Neural cell (in vitro differentiated cells): ENCODE data around the gene UBE2D1. TPM values are rescaled to one million over a fixed set of nuclear protein-coding genes. Genes with fewer than 3 reads are reported as not detected.

Source experiments
- H2AFZ ChIP-seq: fragments of 200-600, 300-800 bp; sonication (generic), shearing (Covaris generic); 2 replicates; pipeline ENCODE4 v1.6.0; 2014; ENCODE audit warnings: low read depth, mild to moderate bottlenecking, antibody characterized with exemption, low read length, moderate library complexity
- H3F3A ChIP-seq: fragments of 200-600 bp; shearing (Covaris generic); 2 replicates; pipeline ENCODE4 v1.6.1; 2016; ENCODE audit warnings: mild to moderate bottlenecking, moderate library complexity, mixed read lengths, antibody characterized with exemption, low read length; ENCODE audit not compliant: insufficient read depth, poor library complexity, severe bottlenecking
- H3K27ac ChIP-seq: fragments of 200-600, 300-800 bp; sonication (generic), shearing (Covaris generic); 2 replicates; pipeline ENCODE4 v1.5.1; 2014; ENCODE audit warnings: mild to moderate bottlenecking, low read length, moderate library complexity
- H3K27me3 ChIP-seq: fragments of 300-800, 200-600 bp; sonication (generic), shearing (Covaris generic); 2 replicates; pipeline ENCODE4 v1.6.0; 2014; ENCODE audit warnings: mild to moderate bottlenecking, low read depth, low read length, moderate library complexity; ENCODE audit not compliant: insufficient read depth
- H3K36me3 ChIP-seq: fragments of 300-800, 200-600 bp; sonication (generic), shearing (Covaris generic); 2 replicates; pipeline ENCODE4 v1.5.1; 2014; ENCODE audit warnings: mild to moderate bottlenecking, antibody characterized with exemption, low read length, moderate library complexity; ENCODE audit not compliant: insufficient read depth
- H3K4me2 ChIP-seq: fragments of 300-800, 200-600 bp; sonication (generic), shearing (Covaris generic); 2 replicates; pipeline ENCODE4 v1.6.0; 2014; ENCODE audit warnings: mild to moderate bottlenecking, low read length
- H3K4me3 ChIP-seq: fragments of 300-800, 200-600 bp; sonication (generic), shearing (Covaris generic); 2 replicates; pipeline ENCODE4 v1.5.1; 2014; ENCODE audit warnings: mild to moderate bottlenecking, low read length, moderate library complexity
- H3K79me2 ChIP-seq: fragments of 200-600 bp; shearing (Covaris generic); replicated peaks from 2 replicates; pipeline ENCODE4 v1.6.0; 2014; ENCODE audit warnings: mild to moderate bottlenecking, low read length, moderate library complexity; ENCODE audit not compliant: insufficient read depth
- H3K9ac ChIP-seq: fragments of 300-800, 200-600 bp; sonication (generic), shearing (Covaris generic); 2 replicates; pipeline ENCODE4 v1.6.1; 2016; ENCODE audit warnings: mild to moderate bottlenecking, low read length, mixed read lengths
- H3K9me2 ChIP-seq: fragments of 200-600 bp; shearing (Covaris generic); 2 replicates; pipeline ENCODE4 v1.6.1; 2016; ENCODE audit warnings: mild to moderate bottlenecking, low read length, mixed read lengths; ENCODE audit not compliant: insufficient read depth
- H3K9me3 ChIP-seq: fragments of 200-600, 300-800 bp; sonication (generic), shearing (Covaris generic); 2 replicates; pipeline ENCODE4 v1.6.1; 2016; ENCODE audit warnings: mild to moderate bottlenecking, mixed run types, low read length, moderate library complexity, mixed read lengths
- H4K20me1 ChIP-seq: fragments of 200-600 bp; shearing (Covaris generic); 2 replicates; pipeline ENCODE4 v1.6.1; 2016; ENCODE audit warnings: mild to moderate bottlenecking, mixed run types; ENCODE audit not compliant: insufficient read depth
- CTCF ChIP-seq: fragments of 450-650 bp; IDR thresholded peaks from 2 replicates; pipeline ENCODE4 v1.5.1; 2014; ENCODE audit warnings: antibody characterized with exemption, mild to moderate bottlenecking, moderate library complexity; ENCODE audit not compliant: poor library complexity, severe bottlenecking
- EP300 ChIP-seq: fragments of 450-650 bp; conservative IDR thresholded peaks from 2 replicates; pipeline ENCODE4 v1.6.1; 2014; ENCODE audit warnings: antibody characterized with exemption, mild to moderate bottlenecking, moderate library complexity; ENCODE audit not compliant: poor library complexity, severe bottlenecking
- EZH2 ChIP-seq: fragments of 200-600, 300-800 bp; shearing (Covaris generic), sonication (generic); IDR thresholded peaks from 2 replicates; pipeline ENCODE4 v1.6.1; 2014; ENCODE audit warnings: antibody characterized with exemption, low read length, borderline replicate concordance, mild to moderate bottlenecking; ENCODE audit not compliant: insufficient read depth, poor library complexity, severe bottlenecking
- MXI1 ChIP-seq: fragments of 450-650 bp; conservative IDR thresholded peaks from 2 replicates; pipeline ENCODE4 v1.6.1; 2014; ENCODE audit warnings: antibody characterized with exemption, mild to moderate bottlenecking; ENCODE audit not compliant: poor library complexity, severe bottlenecking
- POLR2AphosphoS5 ChIP-seq: IDR thresholded peaks from 2 replicates; pipeline ENCODE4 v1.6.1; 2012
- RAD21 ChIP-seq: fragments of 450-650 bp; conservative IDR thresholded peaks from 2 replicates; pipeline ENCODE4 v1.6.1; 2014; ENCODE audit warnings: antibody characterized with exemption, mild to moderate bottlenecking, moderate library complexity
- SMC3 ChIP-seq: fragments of 450-650 bp; conservative IDR thresholded peaks from 2 replicates; pipeline ENCODE4 v1.6.1; 2014; ENCODE audit warnings: antibody characterized with exemption, mild to moderate bottlenecking, moderate library complexity; ENCODE audit not compliant: poor library complexity
- TAF1 ChIP-seq: IDR thresholded peaks from 2 replicates; pipeline ENCODE4 v1.6.1; 2012; ENCODE audit warnings: low read depth
- polyA plus RNA-seq: library from polyadenylated mRNA; depleted of rRNA; stranded (reverse); fragments of >200 nt; gene quantifications from 2 replicates; pipeline ENCODE4 v1.2.3, GENCODE V29; 2014
- TF ChIP-seq, protein P1 (sequence below): IDR thresholded peaks from 2 replicates; pipeline ENCODE4 v1.6.1; 2012; ENCODE audit warnings: borderline replicate concordance

The UBE2D1 gene
- polyA plus RNA-seq, 1 donor from 2014 or later = 89.8 TPM

DNA sequence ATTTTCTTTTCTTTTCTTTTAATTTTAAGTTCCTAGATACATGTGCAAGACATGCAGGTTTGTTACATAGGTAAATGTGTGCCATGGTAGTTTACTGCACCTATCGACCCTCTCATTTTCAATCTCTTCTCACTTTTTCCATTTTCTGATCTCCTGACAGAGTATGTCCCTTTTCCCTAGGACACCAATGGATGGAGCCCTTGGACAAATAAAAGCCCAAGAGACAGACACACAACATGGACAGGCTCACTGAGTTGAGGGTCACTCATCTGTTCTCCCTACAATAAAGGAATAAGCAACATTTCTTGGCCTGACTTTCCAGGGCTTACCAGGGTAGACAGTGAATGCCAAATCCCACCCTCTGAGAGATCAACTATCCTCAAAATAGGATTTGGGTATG is 15.2 kb upstream of the UBE2D1 start:
- H2AFZ ChIP-seq = no peak overlapping the region
- H3F3A ChIP-seq = no peaks in the 10 kb centered on the region
- H3K9me3 ChIP-seq = no peaks in the 10 kb centered on the region
- no peaks in the 10 kb centered on the region for H3K79me2 ChIP-seq
- no peak overlapping the region for H3K9ac ChIP-seq
- no peaks in the 10 kb centered on the region for H4K20me1 ChIP-seq
- no peak overlapping the region for H3K27ac ChIP-seq
- H3K4me3 ChIP-seq = no peak overlapping the region
- no peaks in the 10 kb centered on the region for H3K27me3 ChIP-seq
- no peaks in the 10 kb centered on the region for H3K9me2 ChIP-seq
- H3K4me2 ChIP-seq = no peak overlapping the region
- H3K36me3 ChIP-seq = no peaks in the 10 kb centered on the region
- no peak for TF ChIP-seq MXI1
- no peak for TF ChIP-seq EP300
- no peak for TF ChIP-seq TAF1
- TF ChIP-seq SMC3 = no peak
- no peak for TF ChIP-seq EZH2
- TF ChIP-seq, protein P1, sequence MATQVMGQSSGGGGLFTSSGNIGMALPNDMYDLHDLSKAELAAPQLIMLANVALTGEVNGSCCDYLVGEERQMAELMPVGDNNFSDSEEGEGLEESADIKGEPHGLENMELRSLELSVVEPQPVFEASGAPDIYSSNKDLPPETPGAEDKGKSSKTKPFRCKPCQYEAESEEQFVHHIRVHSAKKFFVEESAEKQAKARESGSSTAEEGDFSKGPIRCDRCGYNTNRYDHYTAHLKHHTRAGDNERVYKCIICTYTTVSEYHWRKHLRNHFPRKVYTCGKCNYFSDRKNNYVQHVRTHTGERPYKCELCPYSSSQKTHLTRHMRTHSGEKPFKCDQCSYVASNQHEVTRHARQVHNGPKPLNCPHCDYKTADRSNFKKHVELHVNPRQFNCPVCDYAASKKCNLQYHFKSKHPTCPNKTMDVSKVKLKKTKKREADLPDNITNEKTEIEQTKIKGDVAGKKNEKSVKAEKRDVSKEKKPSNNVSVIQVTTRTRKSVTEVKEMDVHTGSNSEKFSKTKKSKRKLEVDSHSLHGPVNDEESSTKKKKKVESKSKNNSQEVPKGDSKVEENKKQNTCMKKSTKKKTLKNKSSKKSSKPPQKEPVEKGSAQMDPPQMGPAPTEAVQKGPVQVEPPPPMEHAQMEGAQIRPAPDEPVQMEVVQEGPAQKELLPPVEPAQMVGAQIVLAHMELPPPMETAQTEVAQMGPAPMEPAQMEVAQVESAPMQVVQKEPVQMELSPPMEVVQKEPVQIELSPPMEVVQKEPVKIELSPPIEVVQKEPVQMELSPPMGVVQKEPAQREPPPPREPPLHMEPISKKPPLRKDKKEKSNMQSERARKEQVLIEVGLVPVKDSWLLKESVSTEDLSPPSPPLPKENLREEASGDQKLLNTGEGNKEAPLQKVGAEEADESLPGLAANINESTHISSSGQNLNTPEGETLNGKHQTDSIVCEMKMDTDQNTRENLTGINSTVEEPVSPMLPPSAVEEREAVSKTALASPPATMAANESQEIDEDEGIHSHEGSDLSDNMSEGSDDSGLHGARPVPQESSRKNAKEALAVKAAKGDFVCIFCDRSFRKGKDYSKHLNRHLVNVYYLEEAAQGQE = no peak
- no peak for TF ChIP-seq POLR2AphosphoS5
- TF ChIP-seq RAD21 = no peak
- TF ChIP-seq CTCF = no peak

- Histone ChIP-seq H3K79me2 (no peaks in the 10 kb centered on the region), H3K27ac (no peak overlapping the region), H3K36me3 (no peaks in the 10 kb centered on the region), H3K9me3 (no peaks in the 10 kb centered on the region), H2AFZ (no peak overlapping the region), H3K9me2 (no peaks in the 10 kb centered on the region), H4K20me1 (no peaks in the 10 kb centered on the region), H3F3A (no peaks in the 10 kb centered on the region), H3K27me3 (no peaks in the 10 kb centered on the region), H3K4me2 (no peak overlapping the region), H3K4me3 (no peak overlapping the region), H3K9ac (no peak overlapping the region)
- TF ChIP-seq, protein P1 = no peak
- TF ChIP-seq TAF1 (no peak), RAD21 (no peak), CTCF (no peak), SMC3 (no peak), EP300 (no peak), POLR2AphosphoS5 (no peak), MXI1 (no peak), EZH2 (no peak)
These were observed 14.3 kb upstream of the UBE2D1 start for GRCh38 chr10:58320351-58321049.
